ENCODE data around the gene CRACDL.

CRACDL gene

GRCh38 chr2:98751748-98752147, 184.3 kb downstream of the CRACDL start:
- no peak for TF ChIP-seq SIN3A (IDR thresholded peaks at IDR 0.05; ENCODE audit: borderline replicate concordance, insufficient read depth, low read length)
- TF ChIP-seq POLR2AphosphoS5 (IDR thresholded peaks at IDR 0.05; ENCODE audit: low read depth, low read length): no peak
- no peak for TF ChIP-seq TAF1 (IDR thresholded peaks at IDR 0.05; ENCODE audit: borderline replicate concordance, insufficient read depth, low read length)
- TF ChIP-seq FOXP2 (optimal IDR thresholded peaks at IDR 0.05; ENCODE audit: borderline replicate concordance, extremely low read depth, extremely low read length, insufficient read depth): no peak
- TF ChIP-seq REST (IDR thresholded peaks at IDR 0.05; ENCODE audit: insufficient read depth in 1 of 2, low read depth in 2 of 2, low read length in 2 of 2): no peak

GRCh38 chr2:98750593-98751282, 185.3 kb downstream of the CRACDL start:
- TF ChIP-seq POLR2AphosphoS5 (IDR thresholded peaks at IDR 0.05; ENCODE audit: low read depth, low read length) (no peak), FOXP2 (optimal IDR thresholded peaks at IDR 0.05; ENCODE audit: borderline replicate concordance, extremely low read depth, extremely low read length, insufficient read depth) (no peak), SIN3A (IDR thresholded peaks at IDR 0.05; ENCODE audit: borderline replicate concordance, insufficient read depth, low read length) (no peak), TAF1 (IDR thresholded peaks at IDR 0.05; ENCODE audit: borderline replicate concordance, insufficient read depth, low read length) (no peak), REST (IDR thresholded peaks at IDR 0.05; ENCODE audit: insufficient read depth in 1 of 2, low read depth in 2 of 2, low read length in 2 of 2) (no peak)

DNA sequence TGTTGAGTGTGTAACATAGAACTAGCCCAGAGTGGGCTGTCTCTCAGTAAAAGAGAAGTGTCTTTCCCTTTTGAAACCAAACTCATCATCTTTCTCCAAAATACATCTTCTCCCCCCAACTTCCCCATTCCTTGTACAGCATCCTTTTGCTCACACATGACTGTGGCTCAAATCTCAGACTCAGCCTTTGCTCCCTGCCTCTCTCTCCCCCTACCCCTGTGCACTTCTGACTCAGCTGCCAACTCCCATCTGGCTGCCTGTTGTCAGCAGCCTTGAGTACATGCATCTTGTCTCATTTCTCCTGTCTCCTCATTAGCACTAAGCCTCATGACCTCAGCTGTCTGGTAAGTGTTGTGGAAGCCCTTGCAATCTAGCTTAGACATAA, 187.0 kb downstream of the CRACDL start:
- TF ChIP-seq REST (IDR thresholded peaks at IDR 0.05; ENCODE audit: insufficient read depth in 1 of 2, low read depth in 2 of 2, low read length in 2 of 2): no peak
- no peak for TF ChIP-seq POLR2AphosphoS5 (IDR thresholded peaks at IDR 0.05; ENCODE audit: low read depth, low read length)
- TF ChIP-seq SIN3A (IDR thresholded peaks at IDR 0.05; ENCODE audit: borderline replicate concordance, insufficient read depth, low read length): no peak
- TF ChIP-seq TAF1 (IDR thresholded peaks at IDR 0.05; ENCODE audit: borderline replicate concordance, insufficient read depth, low read length): no peak
- TF ChIP-seq FOXP2 (optimal IDR thresholded peaks at IDR 0.05; ENCODE audit: borderline replicate concordance, extremely low read depth, extremely low read length, insufficient read depth): no peak

DNA sequence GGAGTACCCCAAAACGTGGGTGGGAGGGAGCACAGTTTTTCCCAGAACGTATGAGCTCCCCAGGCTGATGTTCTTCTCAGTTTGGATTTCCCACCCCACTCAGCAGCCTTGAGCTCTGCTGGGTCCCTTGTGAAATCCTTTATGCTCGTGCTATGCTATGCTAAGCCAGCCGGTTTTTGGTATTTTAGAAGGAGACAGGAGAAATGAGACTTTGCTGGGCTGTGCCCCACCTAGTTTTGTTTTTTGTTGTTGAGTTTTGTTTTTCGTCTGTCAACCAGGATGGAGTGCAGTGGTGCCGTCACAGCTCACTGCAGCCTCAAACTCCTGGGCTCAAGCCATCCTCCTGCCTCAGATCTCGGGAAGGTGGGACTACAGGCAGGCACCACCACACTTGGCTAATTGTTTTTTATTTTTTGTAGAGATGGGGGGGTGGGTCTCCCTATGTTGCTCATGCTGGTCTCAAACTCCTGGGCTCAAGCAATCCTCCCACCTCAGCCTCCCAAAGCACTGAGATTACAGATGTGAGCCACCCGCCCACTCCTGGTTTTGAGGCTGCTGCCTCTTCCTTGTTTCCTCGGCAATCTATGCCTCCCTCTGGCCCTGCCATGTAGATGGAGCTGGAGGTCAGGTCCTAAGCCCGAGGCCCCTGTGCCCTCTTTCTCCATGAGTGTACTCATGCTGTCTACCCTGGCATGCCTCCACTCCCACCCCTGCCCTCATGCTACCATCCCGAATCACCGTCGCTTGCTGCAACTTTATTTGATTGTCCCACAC, 187.5 kb downstream of the CRACDL start:
- TF ChIP-seq REST (IDR thresholded peaks at IDR 0.05; ENCODE audit: insufficient read depth in 1 of 2, low read depth in 2 of 2, low read length in 2 of 2): no peak
- no peak for TF ChIP-seq POLR2AphosphoS5 (IDR thresholded peaks at IDR 0.05; ENCODE audit: low read depth, low read length)
- TF ChIP-seq SIN3A (IDR thresholded peaks at IDR 0.05; ENCODE audit: borderline replicate concordance, insufficient read depth, low read length): no peak
- TF ChIP-seq FOXP2 (optimal IDR thresholded peaks at IDR 0.05; ENCODE audit: borderline replicate concordance, extremely low read depth, extremely low read length, insufficient read depth): no peak
- no peak for TF ChIP-seq TAF1 (IDR thresholded peaks at IDR 0.05; ENCODE audit: borderline replicate concordance, insufficient read depth, low read length)
